ENCODE measurements around the gene MTHFD1L. TPM values are rescaled to one million over a fixed set of nuclear protein-coding genes. Genes with fewer than 3 reads are reported as not detected.

Gene MTHFD1L
- total and polyA plus RNA-seq, 3 experiments from 2014 or later, result 5.8 to 108 (median 102) TPM

GRCh38 chr6:151009576-151009975 lies 144.1 kb downstream of the MTHFD1L start:
- Histone ChIP-seq H3K9me3 (ENCODE audit: low read length) (no peaks in the 10 kb centered on the region), H3K4me1 (ENCODE audit: insufficient read depth, low read length) (no peaks in the 10 kb centered on the region), H3K4me3 (ENCODE audit: low read length) (no peak overlapping the region), H3K27ac (ENCODE audit: low read depth, low read length) (no peak overlapping the region), H3K36me3 (ENCODE audit: insufficient read depth, low read length) (no peaks in the 10 kb centered on the region), H3K27me3 (ENCODE audit: insufficient read depth, low read length, poor library complexity, severe bottlenecking) (no peaks in the 10 kb centered on the region)
- no peak overlapping the region for H3K27ac Mint-ChIP-seq
- ChIA-PET CTCF (interaction anchor here (1.0 to 1.1 kb wide), 3 partner anchors 9 to 325 kb away, joined by 3 read pairs; no protein-coding TSS in a partner anchor), POLR2A (no interaction called here)
- no peaks in the 10 kb centered on the region for H3K27me3 Mint-ChIP-seq
- peaks cover 0 to 2% (median 0%) of the 10 kb centered on the region in 3 donors for H3K36me3 Mint-ChIP-seq
- no peak for DNase-seq
- no peaks in the 10 kb centered on the region for H3K9me3 Mint-ChIP-seq
- H3K4me1 Mint-ChIP-seq, result peaks cover 5 to 30% (median 15%) of the 10 kb centered on the region in 3 donors
- no peak overlapping the region for H3K4me3 Mint-ChIP-seq

GRCh38 chr6:151010071-151010470 lies 144.6 kb downstream of the MTHFD1L start:
- Mint-ChIP-seq H3K4me3 (no peak overlapping the region), H3K4me1 (peaks cover 8 to 30% (median 12%) of the 10 kb centered on the region in 3 donors), H3K27me3 (no peaks in the 10 kb centered on the region), H3K9me3 (no peaks in the 10 kb centered on the region), H3K36me3 (peaks cover 0 to 2% (median 0%) of the 10 kb centered on the region in 3 donors), H3K27ac (no peak overlapping the region)
- DNase-seq, result no peak
- Histone ChIP-seq H3K27me3 (ENCODE audit: insufficient read depth, low read length, poor library complexity, severe bottlenecking) (no peaks in the 10 kb centered on the region), H3K36me3 (ENCODE audit: insufficient read depth, low read length) (no peaks in the 10 kb centered on the region), H3K27ac (ENCODE audit: low read depth, low read length) (no peak overlapping the region), H3K4me3 (ENCODE audit: low read length) (no peak overlapping the region), H3K4me1 (ENCODE audit: insufficient read depth, low read length) (no peaks in the 10 kb centered on the region), H3K9me3 (ENCODE audit: low read length) (no peaks in the 10 kb centered on the region)
- ChIA-PET CTCF (interaction anchor here (1.0 to 1.1 kb wide), 3 partner anchors 8 to 325 kb away, joined by 3 read pairs; no protein-coding TSS in a partner anchor), POLR2A (no interaction called here)

- no peaks in the 10 kb centered on the region for H3K36me3 ChIP-seq (ENCODE audit: insufficient read depth, low read length)
- H3K4me3 ChIP-seq (ENCODE audit: low read length), result no peak overlapping the region
- no peaks in the 10 kb centered on the region for H3K27me3 ChIP-seq (ENCODE audit: insufficient read depth, low read length, poor library complexity, severe bottlenecking)
- no peak for DNase-seq
- no peaks in the 10 kb centered on the region for H3K4me1 ChIP-seq (ENCODE audit: insufficient read depth, low read length)
- H3K9me3 ChIP-seq (ENCODE audit: low read length), result no peaks in the 10 kb centered on the region
- no peak overlapping the region for H3K27ac ChIP-seq (ENCODE audit: low read depth, low read length)
- Mint-ChIP-seq H3K4me3 (no peak overlapping the region), H3K4me1 (peaks cover 4 to 14% (median 13%) of the 10 kb centered on the region in 3 donors), H3K9me3 (no peaks in the 10 kb centered on the region), H3K36me3 (peaks cover 0 to 2% (median 2%) of the 10 kb centered on the region in 3 donors), H3K27me3 (no peaks in the 10 kb centered on the region), H3K27ac (peak overlapping the region in 1 of 8 donors; percentile 15)
- ChIA-PET CTCF (interaction anchor here (1.4 to 7.2 kb wide), 4 partner anchors 14 to 322 kb away, joined by 3 to 113 read pairs (median 17); no protein-coding TSS in a partner anchor), POLR2A (no interaction called here)
Observed at GRCh38 chr6:151012321-151013294, 147.1 kb downstream of the MTHFD1L start.

GRCh38 chr6:151014404-151015100 lies 149.1 kb downstream of the MTHFD1L start:
- Mint-ChIP-seq H3K27me3 (no peaks in the 10 kb centered on the region), H3K4me1 (peaks cover 4 to 14% (median 13%) of the 10 kb centered on the region in 3 donors), H3K36me3 (peaks cover 0 to 2% (median 2%) of the 10 kb centered on the region in 3 donors), H3K9me3 (no peaks in the 10 kb centered on the region), H3K27ac (peak overlapping the region in 3 of 8 donors; percentile 30 to 83 (median 69)), H3K4me3 (peak overlapping the region in 6 of 7 donors; percentile 46 to 76 (median 66))
- Histone ChIP-seq H3K4me3 (ENCODE audit: low read length) (no peak overlapping the region), H3K27ac (ENCODE audit: low read depth, low read length) (no peak overlapping the region), H3K27me3 (ENCODE audit: insufficient read depth, low read length, poor library complexity, severe bottlenecking) (no peaks in the 10 kb centered on the region), H3K36me3 (ENCODE audit: insufficient read depth, low read length) (no peaks in the 10 kb centered on the region), H3K9me3 (ENCODE audit: low read length) (no peaks in the 10 kb centered on the region), H3K4me1 (ENCODE audit: insufficient read depth, low read length) (no peaks in the 10 kb centered on the region)
- ChIA-PET POLR2A (interaction anchor here (0.6 kb wide), 2 partner anchors 310 to 317 kb away, joined by 3 to 5 read pairs; no protein-coding TSS in a partner anchor), CTCF (interaction anchor here (0.7 to 7.2 kb wide), 19 partner anchors 8 to 460 kb away, joined by 3 to 113 read pairs (median 4); no protein-coding TSS in a partner anchor)
- peak; percentile 36 to 71 (median 42) for DNase-seq

- H3K9me3 ChIP-seq (ENCODE audit: low read length), result no peaks in the 10 kb centered on the region
- H3K27me3 Mint-ChIP-seq, result no peaks in the 10 kb centered on the region
- H3K4me3 Mint-ChIP-seq, result peak overlapping the region in 5 of 7 donors; percentile 24 to 76 (median 67)
- H3K4me1 ChIP-seq (ENCODE audit: insufficient read depth, low read length), result no peaks in the 10 kb centered on the region
- CTCF ChIA-PET, result interaction anchor here (0.8 to 7.2 kb wide), 14 partner anchors 8 to 460 kb away, joined by 3 to 113 read pairs (median 6); no protein-coding TSS in a partner anchor
- H3K27ac ChIP-seq (ENCODE audit: low read depth, low read length), result no peak overlapping the region
- DNase-seq, result no peak
- no peaks in the 10 kb centered on the region for H3K27me3 ChIP-seq (ENCODE audit: insufficient read depth, low read length, poor library complexity, severe bottlenecking)
- H3K36me3 ChIP-seq (ENCODE audit: insufficient read depth, low read length), result no peaks in the 10 kb centered on the region
- H3K9me3 Mint-ChIP-seq, result no peaks in the 10 kb centered on the region
- POLR2A ChIA-PET, result no interaction called here
- no peak overlapping the region for H3K4me3 ChIP-seq (ENCODE audit: low read length)
- H3K4me1 Mint-ChIP-seq, result peaks cover 4 to 14% (median 13%) of the 10 kb centered on the region in 3 donors
- H3K27ac Mint-ChIP-seq, result peak overlapping the region in 4 of 8 donors; percentile 30 to 78 (median 51)
- peaks cover 0 to 2% (median 2%) of the 10 kb centered on the region in 3 donors for H3K36me3 Mint-ChIP-seq
Observed at GRCh38 chr6:151015101-151015700, 149.7 kb downstream of the MTHFD1L start.

- H3K36me3 Mint-ChIP-seq, result peaks cover 0 to 4% (median 2%) of the 10 kb centered on the region in 3 donors
- H3K9me3 Mint-ChIP-seq, result no peaks in the 10 kb centered on the region
- Histone ChIP-seq H3K27ac (ENCODE audit: low read depth, low read length) (no peak overlapping the region), H3K9me3 (ENCODE audit: low read length) (no peaks in the 10 kb centered on the region), H3K4me3 (ENCODE audit: low read length) (no peak overlapping the region), H3K4me1 (ENCODE audit: insufficient read depth, low read length) (no peaks in the 10 kb centered on the region), H3K36me3 (ENCODE audit: insufficient read depth, low read length) (no peaks in the 10 kb centered on the region), H3K27me3 (ENCODE audit: insufficient read depth, low read length, poor library complexity, severe bottlenecking) (no peaks in the 10 kb centered on the region)
- DNase-seq, result no peak
- CTCF ChIA-PET, result interaction anchor here (1.0 to 7.2 kb wide), 6 partner anchors 10 to 459 kb away, joined by 3 to 113 read pairs (median 12); no protein-coding TSS in a partner anchor
- POLR2A ChIA-PET, result no interaction called here
- H3K4me3 Mint-ChIP-seq, result no peak overlapping the region
- no peak overlapping the region for H3K27ac Mint-ChIP-seq
- no peaks in the 10 kb centered on the region for H3K27me3 Mint-ChIP-seq
- H3K4me1 Mint-ChIP-seq, result peaks cover 4 to 14% (median 13%) of the 10 kb centered on the region in 3 donors
Observed at GRCh38 chr6:151016107-151016506, 150.6 kb downstream of the MTHFD1L start.

- Histone ChIP-seq H3K27me3 (ENCODE audit: insufficient read depth, low read length, poor library complexity, severe bottlenecking) (no peaks in the 10 kb centered on the region), H3K4me1 (ENCODE audit: insufficient read depth, low read length) (no peaks in the 10 kb centered on the region), H3K27ac (ENCODE audit: low read depth, low read length) (no peak overlapping the region), H3K9me3 (ENCODE audit: low read length) (no peaks in the 10 kb centered on the region), H3K36me3 (ENCODE audit: insufficient read depth, low read length) (no peaks in the 10 kb centered on the region), H3K4me3 (ENCODE audit: low read length) (no peak overlapping the region)
- peaks cover 4 to 14% (median 13%) of the 10 kb centered on the region in 3 donors for H3K4me1 Mint-ChIP-seq
- ChIA-PET POLR2A (no interaction called here), CTCF (interaction anchor here (1.3 to 7.2 kb wide), 2 partner anchors 9 to 306 kb away, joined by 3 to 113 read pairs; no protein-coding TSS in a partner anchor)
- no peaks in the 10 kb centered on the region for H3K27me3 Mint-ChIP-seq
- peaks cover 0 to 7% (median 3%) of the 10 kb centered on the region in 3 donors for H3K36me3 Mint-ChIP-seq
- DNase-seq, result no peak
- no peaks in the 10 kb centered on the region for H3K9me3 Mint-ChIP-seq
- no peak overlapping the region for H3K4me3 Mint-ChIP-seq
- no peak overlapping the region for H3K27ac Mint-ChIP-seq
Observed at GRCh38 chr6:151018046-151018445, 152.5 kb downstream of the MTHFD1L start.

Measured in CD8-positive, alpha-beta memory T cell (primary cell).